ENCODE data around the gene MYMX.
A peak's percentile ranks its signal among the peaks of the same experiment; 100 is the strongest.

DNA sequence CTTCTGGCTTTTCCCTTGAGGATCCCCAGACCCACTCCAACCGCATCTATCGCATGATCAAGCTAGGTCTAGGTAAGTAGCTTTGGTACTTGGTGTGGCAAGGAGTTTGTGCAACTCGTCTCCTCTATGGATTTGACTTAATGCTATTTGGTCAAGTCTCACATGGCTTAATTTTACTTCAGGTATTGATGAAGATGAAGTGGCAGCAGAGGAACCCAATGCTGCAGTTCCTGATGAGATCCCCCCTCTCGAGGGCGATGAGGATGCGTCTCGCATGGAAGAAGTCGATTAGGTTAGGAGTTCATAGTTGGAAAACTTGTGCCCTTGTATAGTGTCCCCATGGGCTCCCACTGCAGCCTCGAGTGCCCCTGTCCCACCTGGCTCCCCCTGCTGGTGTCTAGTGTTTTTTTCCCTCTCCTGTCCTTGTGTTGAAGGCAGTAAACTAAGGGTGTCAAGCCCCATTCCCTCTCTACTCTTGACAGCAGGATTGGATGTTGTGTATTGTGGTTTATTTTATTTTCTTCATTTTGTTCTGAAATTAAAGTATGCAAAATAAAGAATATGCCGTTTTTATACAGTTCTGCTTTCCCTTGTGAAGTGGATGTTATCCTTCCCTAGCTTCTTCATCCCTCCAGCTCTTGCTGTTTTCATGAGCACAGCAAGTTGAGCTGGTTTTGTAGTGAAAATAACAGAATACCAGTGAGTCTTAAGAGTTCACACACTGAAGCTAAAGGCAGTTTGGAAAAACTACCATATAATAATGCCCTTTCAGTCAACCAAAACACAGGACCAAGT lies 36.8 kb downstream of the MYMX start:
- TF ChIP-seq, protein P1, sequence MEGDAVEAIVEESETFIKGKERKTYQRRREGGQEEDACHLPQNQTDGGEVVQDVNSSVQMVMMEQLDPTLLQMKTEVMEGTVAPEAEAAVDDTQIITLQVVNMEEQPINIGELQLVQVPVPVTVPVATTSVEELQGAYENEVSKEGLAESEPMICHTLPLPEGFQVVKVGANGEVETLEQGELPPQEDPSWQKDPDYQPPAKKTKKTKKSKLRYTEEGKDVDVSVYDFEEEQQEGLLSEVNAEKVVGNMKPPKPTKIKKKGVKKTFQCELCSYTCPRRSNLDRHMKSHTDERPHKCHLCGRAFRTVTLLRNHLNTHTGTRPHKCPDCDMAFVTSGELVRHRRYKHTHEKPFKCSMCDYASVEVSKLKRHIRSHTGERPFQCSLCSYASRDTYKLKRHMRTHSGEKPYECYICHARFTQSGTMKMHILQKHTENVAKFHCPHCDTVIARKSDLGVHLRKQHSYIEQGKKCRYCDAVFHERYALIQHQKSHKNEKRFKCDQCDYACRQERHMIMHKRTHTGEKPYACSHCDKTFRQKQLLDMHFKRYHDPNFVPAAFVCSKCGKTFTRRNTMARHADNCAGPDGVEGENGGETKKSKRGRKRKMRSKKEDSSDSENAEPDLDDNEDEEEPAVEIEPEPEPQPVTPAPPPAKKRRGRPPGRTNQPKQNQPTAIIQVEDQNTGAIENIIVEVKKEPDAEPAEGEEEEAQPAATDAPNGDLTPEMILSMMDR (IDR thresholded peaks at IDR 0.05), result peak in 5 of 6 experiments; percentile 33 to 52 (median 37)
- TF ChIP-seq POLR2A (IDR thresholded peaks at IDR 0.05), result no peak

Measured in esophagus squamous epithelium (tissue), 4 donors.